IPS-18a (cell line): ENCODE measurements around the gene MAP3K20.
"Not testable (repeated sequence)": the region's sequence is repeated elsewhere in the genome, so short reads cannot be mapped to it uniquely, and the experiment has no call there.

Experiments used
- H3K27ac ChIP-seq: one replicate; pipeline ENCODE4 v1.5.1; 2013; ENCODE audit warnings: low read length
- H3K27me3 ChIP-seq: one replicate; pipeline ENCODE4 v1.6.1; 2013; ENCODE audit warnings: mild to moderate bottlenecking, low read length; ENCODE audit not compliant: control insufficient read depth, insufficient read depth
- H3K36me3 ChIP-seq: one replicate; pipeline ENCODE4 v1.6.1; 2013; ENCODE audit warnings: low read depth, low read length; ENCODE audit not compliant: control insufficient read depth
- H3K4me1 ChIP-seq: one replicate; pipeline ENCODE4 v1.6.1; 2013; ENCODE audit warnings: low read depth, low read length; ENCODE audit not compliant: control insufficient read depth
- H3K4me3 ChIP-seq: one replicate; pipeline ENCODE4 v1.5.1; 2013; ENCODE audit warnings: low read length
- H3K9ac ChIP-seq: one replicate; pipeline ENCODE4 v1.6.1; 2013; ENCODE audit warnings: mild to moderate bottlenecking, low read length, moderate library complexity
- H3K9me3 ChIP-seq: one replicate; pipeline ENCODE4 v1.6.1; 2013; ENCODE audit warnings: low read depth, low read length; ENCODE audit not compliant: control insufficient read depth

Gene MAP3K20

DNA sequence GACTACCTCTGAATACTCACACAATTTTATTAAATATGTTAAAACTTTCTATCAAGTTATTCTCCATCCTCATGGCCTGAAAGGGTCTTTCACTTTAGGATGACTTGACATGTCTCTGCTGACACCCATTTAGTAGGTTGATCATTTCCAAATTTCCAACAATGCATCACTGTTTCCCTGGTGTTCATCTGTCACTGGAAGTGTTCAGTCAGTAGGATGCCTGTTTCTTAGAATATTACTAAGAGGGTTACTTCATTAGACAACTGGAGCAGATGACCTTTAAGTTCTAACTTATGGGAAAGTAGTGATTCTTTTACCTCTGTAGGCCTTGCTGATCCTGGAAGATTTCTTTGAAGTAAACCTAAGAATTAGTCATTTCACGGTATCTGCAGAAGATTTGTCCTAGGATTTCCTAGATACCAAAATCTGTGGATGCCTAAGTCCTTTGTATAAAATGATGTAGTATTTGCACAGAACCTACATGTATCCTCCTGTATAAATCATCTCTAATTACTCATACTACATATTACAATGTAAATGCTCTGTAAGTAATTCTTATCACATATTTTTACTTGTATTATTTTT is 77.7 kb downstream of the MAP3K20 start:
- peaks cover 3% of the 10 kb centered on the region for H3K9me3 ChIP-seq
- H3K4me3 ChIP-seq = no peak overlapping the region
- H3K27ac ChIP-seq = no peak overlapping the region
- peaks cover 5% of the 10 kb centered on the region for H3K4me1 ChIP-seq
- no peaks in the 10 kb centered on the region for H3K36me3 ChIP-seq
- no peak overlapping the region for H3K9ac ChIP-seq
- no peaks in the 10 kb centered on the region for H3K27me3 ChIP-seq

DNA sequence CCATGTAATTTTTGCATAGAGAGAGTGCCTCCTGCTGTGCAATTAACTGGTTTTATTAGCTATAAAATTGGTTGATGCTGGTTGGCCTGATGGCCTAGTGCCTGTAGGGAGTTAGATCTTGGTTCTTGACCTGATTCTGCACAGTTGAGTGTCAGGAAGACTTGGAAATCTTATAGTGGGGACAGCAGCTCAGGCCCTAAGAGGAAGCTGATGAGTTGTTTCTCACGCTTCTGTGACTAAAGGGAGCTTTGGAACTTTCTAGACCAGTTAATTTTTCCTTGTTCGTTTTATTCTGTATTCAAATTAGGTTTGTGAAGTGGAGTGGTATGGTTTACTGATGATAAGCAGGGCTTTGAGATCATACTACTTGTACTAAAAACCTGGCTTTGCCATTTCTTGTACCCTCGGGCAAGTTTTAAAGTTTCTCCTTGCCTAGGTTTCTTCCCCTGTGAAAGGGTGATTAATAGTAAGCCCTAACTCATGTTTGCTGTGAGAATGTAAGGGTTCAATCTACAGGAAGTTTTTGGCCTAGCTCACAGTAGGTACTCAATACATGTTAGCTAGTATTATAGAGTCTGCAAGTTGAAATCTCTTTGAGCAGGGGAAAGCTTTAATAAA is 82.1 kb downstream of the MAP3K20 start:
- Histone ChIP-seq H3K4me3 (no peak overlapping the region), H3K27ac (no peak overlapping the region), H3K36me3 (no peaks in the 10 kb centered on the region), H3K9me3 (peaks cover 3% of the 10 kb centered on the region), H3K27me3 (no peaks in the 10 kb centered on the region), H3K4me1 (no peaks in the 10 kb centered on the region), H3K9ac (no peak overlapping the region)

DNA sequence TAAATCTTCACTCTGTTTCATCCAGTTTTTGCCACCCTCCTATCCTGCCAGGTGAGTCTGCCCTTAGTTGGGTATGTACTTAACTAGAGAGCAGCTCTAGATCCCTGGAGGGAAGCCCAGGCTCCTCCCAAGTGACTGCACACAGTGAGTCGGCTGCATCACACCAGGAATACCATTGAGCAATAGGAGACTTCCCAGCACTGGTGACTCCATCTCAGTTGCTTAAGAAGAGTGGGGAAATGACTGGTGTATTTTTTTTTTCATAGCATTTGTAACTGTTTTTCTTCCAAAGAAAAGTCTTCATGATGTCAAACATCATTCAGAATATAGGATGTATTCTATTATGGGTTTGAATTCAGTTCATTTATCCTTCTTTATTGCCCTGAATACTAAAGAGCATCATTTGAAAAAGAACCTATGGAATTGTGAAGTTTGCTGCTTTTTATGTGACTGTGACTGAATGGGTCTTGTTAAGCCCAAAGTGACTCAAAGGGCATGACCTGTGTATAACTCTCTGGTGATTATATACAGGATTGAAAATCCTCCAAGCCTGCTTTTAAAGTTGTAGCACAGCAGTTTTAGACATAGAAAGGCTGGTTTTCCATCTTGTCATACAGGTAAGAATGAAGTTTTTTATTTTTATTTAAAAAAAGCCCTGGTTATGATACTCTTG is 84.3 kb downstream of the MAP3K20 start:
- H3K4me1 ChIP-seq = no peaks in the 10 kb centered on the region

DNA sequence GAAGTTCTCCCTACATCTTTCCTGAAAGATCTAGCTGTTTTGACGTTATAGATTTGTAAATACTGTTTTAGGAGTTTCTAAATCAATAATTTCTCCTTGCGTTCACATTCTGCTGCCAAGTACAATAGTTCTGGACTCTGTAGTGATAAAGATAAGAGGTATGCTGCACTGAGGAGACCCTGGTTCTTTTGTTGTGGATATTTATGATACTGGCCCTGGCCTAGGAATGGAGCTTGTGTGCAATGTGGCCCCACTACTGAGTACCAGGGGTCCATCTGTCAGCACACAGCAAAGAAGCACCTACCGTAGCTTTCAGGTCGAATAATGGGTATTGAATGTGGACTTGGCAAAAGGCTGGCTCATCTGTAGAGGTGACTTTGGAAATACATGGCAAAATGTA is 85.0 kb downstream of the MAP3K20 start:
- Histone ChIP-seq H3K9me3 (peaks cover 3% of the 10 kb centered on the region), H3K27me3 (no peaks in the 10 kb centered on the region), H3K4me1 (no peaks in the 10 kb centered on the region), H3K9ac (no peak overlapping the region), H3K4me3 (no peak overlapping the region), H3K36me3 (no peaks in the 10 kb centered on the region), H3K27ac (no peak overlapping the region)

More for the DNA sequence above, 84.3 kb downstream of the MAP3K20 start:
- Histone ChIP-seq H3K9me3 (peaks cover 3% of the 10 kb centered on the region), H3K4me3 (no peak overlapping the region), H3K36me3 (no peaks in the 10 kb centered on the region), H3K27me3 (no peaks in the 10 kb centered on the region), H3K9ac (no peak overlapping the region), H3K27ac (no peak overlapping the region)

DNA sequence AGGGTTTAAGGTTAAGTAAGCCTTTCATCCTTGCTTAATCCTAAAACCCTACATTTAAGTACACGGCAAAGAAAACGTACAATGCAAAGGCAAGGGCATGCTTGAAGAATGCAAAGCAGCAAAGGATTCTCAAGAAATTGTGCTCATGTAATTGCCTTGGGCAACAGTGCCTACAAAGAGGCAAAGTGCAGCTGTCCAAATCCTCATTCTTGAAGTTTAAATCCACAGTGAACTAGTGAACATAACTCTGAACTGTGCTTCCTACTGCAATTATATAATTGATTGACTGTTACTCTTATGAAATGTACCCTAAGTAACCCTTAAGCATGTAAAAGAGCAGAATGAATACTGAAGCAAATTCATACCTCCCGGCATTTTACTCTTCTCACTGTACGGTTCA is 85.4 kb downstream of the MAP3K20 start:
- Histone ChIP-seq H3K36me3 (no peaks in the 10 kb centered on the region), H3K27ac (no peak overlapping the region), H3K9ac (no peak overlapping the region), H3K4me3 (no peak overlapping the region), H3K4me1 (no peaks in the 10 kb centered on the region), H3K9me3 (peaks cover 3% of the 10 kb centered on the region), H3K27me3 (no peaks in the 10 kb centered on the region)

DNA sequence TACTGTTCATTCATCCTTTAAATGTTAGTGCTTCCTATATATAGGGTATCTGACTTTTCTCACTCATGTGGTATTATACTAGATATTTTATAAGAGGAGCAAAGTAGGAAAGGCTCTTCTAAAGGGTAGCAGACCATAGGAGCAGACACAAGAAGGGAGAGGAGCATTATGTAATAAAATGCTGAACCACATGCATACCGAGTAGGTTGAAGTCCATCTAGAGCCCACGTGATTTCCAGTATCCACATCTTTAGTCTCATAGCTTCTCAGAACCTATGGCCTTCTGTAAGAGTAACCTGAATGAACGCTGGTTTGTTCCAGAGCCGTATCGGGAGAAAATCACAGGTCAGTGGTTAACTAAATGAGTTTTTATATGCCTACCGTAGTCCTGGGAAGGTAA is 85.9 kb downstream of the MAP3K20 start:
- Histone ChIP-seq H3K4me1 (no peaks in the 10 kb centered on the region), H3K4me3 (no peak overlapping the region), H3K9ac (no peak overlapping the region), H3K9me3 (peaks cover 2% of the 10 kb centered on the region), H3K27ac (no peak overlapping the region), H3K36me3 (no peaks in the 10 kb centered on the region), H3K27me3 (no peaks in the 10 kb centered on the region)

DNA sequence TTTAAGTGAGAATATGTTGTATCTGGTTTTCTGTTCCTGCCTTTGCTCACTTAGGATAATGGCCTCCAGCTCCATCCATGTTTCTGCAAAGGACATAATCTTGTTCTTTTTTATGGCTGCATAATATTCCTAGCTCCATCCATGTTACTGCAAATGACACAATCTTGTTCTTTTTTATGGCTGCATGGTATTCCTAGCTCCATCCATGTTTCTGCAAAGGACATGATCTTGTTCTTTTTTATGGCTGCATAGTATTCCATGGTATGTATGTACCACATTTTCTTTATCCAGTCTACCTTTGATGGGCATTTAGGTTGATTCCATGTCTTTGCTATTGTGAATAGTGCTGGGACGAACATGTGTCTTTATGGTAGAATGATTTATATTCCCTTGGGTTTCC is 87.7 kb downstream of the MAP3K20 start:
- H3K9me3 ChIP-seq, H3K9ac ChIP-seq, H3K27ac ChIP-seq: not testable (repeated sequence)

DNA sequence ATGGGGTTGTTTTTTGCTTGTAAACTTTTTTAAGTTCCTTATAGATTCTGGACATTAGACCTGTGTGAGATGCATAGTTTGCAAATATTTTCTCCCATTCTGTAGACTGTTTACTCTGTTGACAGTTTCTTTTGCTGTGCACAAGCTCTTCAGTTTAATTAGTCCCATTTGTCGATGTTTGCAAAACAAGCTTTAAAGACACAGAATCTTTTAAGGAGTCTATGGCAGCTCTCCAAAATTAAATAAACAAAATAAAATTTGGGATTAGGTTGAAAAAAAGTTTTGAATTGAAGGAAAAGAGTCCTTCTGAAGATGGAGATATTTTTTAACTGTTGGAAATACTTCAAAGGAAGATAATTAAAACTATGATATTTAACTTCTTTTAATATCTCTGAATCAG is 88.8 kb downstream of the MAP3K20 start:
- Histone ChIP-seq H3K4me1 (no peaks in the 10 kb centered on the region), H3K9me3 (no peaks in the 10 kb centered on the region), H3K27ac (no peak overlapping the region), H3K27me3 (no peaks in the 10 kb centered on the region), H3K9ac (no peak overlapping the region), H3K36me3 (no peaks in the 10 kb centered on the region), H3K4me3 (no peak overlapping the region)

More for the DNA sequence above, 87.7 kb downstream of the MAP3K20 start:
- H3K36me3 ChIP-seq, H3K4me1 ChIP-seq, H3K4me3 ChIP-seq, H3K27me3 ChIP-seq: not testable (repeated sequence)

DNA sequence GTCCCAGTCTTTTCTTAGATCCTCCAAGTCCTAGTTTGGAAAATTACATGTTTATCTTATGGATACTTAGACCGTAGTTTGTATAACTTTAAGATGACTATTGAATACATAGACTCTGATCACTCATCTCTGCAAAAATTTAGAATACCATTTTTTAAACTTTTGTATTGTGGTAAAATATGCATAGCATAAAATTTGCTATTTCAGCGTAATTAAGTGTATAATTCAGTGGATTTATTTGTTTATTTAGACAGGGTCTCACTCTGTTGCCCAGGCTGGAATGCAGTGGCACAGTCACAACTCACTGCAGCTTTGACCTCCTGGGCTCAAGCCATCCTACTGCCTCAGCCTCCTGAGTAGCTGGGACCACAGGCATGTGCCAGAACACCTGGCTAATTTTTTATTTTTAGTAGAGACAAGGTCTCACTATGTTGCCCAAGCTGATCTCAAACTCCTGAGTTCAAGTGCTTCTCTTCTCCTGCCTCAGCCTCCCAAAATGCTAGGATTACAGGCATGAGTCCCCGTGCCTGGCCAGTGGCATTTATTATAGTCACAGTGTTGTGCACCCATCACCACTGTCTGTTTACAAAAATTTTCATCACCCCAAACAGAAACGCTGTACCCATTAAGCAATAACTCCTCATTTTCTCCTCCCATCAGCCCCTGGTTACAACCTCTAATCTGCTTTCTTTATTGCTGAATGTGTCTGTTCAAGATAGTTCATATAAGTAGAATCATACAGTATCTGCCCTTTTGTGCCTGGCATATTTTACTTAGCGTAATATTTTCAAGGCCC is 90.0 kb downstream of the MAP3K20 start:
- no peak overlapping the region for H3K9ac ChIP-seq
- no peaks in the 10 kb centered on the region for H3K36me3 ChIP-seq
- no peaks in the 10 kb centered on the region for H3K4me1 ChIP-seq
- H3K9me3 ChIP-seq = no peaks in the 10 kb centered on the region
- H3K4me3 ChIP-seq = no peak overlapping the region
- H3K27ac ChIP-seq = no peak overlapping the region
- no peaks in the 10 kb centered on the region for H3K27me3 ChIP-seq

DNA sequence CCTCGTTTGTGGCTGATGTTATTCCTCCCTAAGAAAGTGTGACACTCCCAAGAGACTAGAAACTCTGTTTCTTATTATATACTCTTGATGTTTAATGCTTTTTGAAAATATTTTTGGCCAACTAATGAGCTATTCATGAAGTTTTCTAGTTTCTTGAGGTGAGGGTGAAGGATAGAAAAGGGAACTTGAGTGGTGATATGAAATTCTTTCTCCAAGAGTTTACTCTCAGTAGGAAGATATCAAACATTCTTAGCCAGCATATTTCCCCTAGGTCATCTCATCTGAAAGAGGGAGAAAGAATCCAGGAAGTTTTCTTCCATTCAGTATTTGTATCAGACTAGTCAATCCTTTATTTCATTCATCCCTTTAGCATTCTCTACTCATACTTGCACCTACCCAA is 95.7 kb downstream of the MAP3K20 start:
- H3K27ac ChIP-seq = no peak overlapping the region
- H3K9me3 ChIP-seq = no peaks in the 10 kb centered on the region

DNA sequence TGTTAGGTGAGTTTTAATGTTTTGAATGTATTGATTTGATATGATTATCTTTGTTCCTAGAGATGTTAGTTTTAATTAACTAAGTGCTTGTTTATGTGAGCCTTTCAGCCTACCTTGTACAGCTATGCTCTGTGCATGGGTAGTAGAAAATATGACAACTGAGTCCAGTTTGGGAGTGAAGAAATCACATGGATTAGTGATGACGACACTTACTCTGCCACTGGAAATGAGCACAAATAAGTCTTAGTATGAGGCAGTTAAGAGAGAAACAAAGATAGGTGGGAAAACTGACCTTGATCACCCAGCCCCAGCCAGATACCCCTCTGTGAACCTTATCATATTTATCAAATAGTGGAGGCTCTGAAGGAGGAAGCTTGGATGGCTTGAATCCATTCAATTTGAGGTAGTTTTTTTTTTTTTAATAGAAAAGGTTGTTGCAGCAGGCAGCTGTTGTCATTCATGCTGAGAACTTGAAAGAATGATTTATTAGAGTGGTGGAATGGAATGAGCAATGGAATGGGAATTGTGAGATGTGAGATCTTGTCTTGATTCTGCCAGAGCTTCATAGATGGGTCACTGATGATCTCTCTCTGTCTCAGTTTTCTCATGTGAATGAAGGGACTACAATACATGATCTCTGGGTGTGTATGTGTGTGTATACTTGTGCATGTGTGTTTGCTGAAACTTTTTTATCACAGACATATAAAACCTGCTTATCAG is 96.4 kb downstream of the MAP3K20 start:
- Histone ChIP-seq H3K27ac (no peak overlapping the region), H3K27me3 (no peaks in the 10 kb centered on the region), H3K4me3 (no peak overlapping the region), H3K9me3 (no peaks in the 10 kb centered on the region), H3K9ac (no peak overlapping the region), H3K4me1 (no peaks in the 10 kb centered on the region), H3K36me3 (no peaks in the 10 kb centered on the region)

More for the DNA sequence above, 95.7 kb downstream of the MAP3K20 start:
- Histone ChIP-seq H3K27me3 (no peaks in the 10 kb centered on the region), H3K9ac (no peak overlapping the region), H3K36me3 (no peaks in the 10 kb centered on the region), H3K4me3 (no peak overlapping the region), H3K4me1 (no peaks in the 10 kb centered on the region)
